Activated CD4-positive, alpha-beta T cell treated with anti-CD3 and anti-CD28 coated beads for 48 hours (primary cell): ENCODE results near the gene SCGB1D4.

Experiments
- DNase-seq: peaks from one replicate; pipeline ENCODE4 v3.0.0-alpha.2; 2020

SCGB1D4 gene

GRCh38 chr11:62273284-62273683 lies 25.6 kb downstream of the SCGB1D4 start:
- DNase-seq: no peak

GRCh38 chr11:62269654-62270278 lies 29.1 kb downstream of the SCGB1D4 start, which contains the start of gene SCGB2A2:
TSS of gene SCGB2A2 (plus strand) at chr11:62270158. CDS start at chr11:62270217, 59 bp downstream.
- DNase-seq: no peak

- DNase-seq: no peak
These were observed 31.3 kb downstream of the SCGB1D4 start for GRCh38 chr11:62267576-62267975.

- DNase-seq: no peak
These were observed 31.8 kb downstream of the SCGB1D4 start for GRCh38 chr11:62267050-62267449.

- DNase-seq: peak; percentile 53
These were observed 32.3 kb downstream of the SCGB1D4 start for GRCh38 chr11:62266558-62266957.

- DNase-seq: no peak
These were observed 34.9 kb downstream of the SCGB1D4 start for GRCh38 chr11:62264004-62264403.

GRCh38 chr11:62260261-62260953 lies 38.5 kb downstream of the SCGB1D4 start:
- DNase-seq: no peak

- DNase-seq: no peak
These were observed 42.6 kb downstream of the SCGB1D4 start for GRCh38 chr11:62256281-62256680.

GRCh38 chr11:62253999-62254542 lies 44.8 kb downstream of the SCGB1D4 start:
- DNase-seq: no peak

- no peak for DNase-seq
These were observed 47.2 kb downstream of the SCGB1D4 start for GRCh38 chr11:62251698-62252097.
